ENCODE data around the gene TMEM132D. TPM values are rescaled to one million over a fixed set of nuclear protein-coding genes. Genes with fewer than 3 reads are reported as not detected.

The TMEM132D gene
- total RNA-seq, 2 experiments from 2014 or later = not detected

DNA sequence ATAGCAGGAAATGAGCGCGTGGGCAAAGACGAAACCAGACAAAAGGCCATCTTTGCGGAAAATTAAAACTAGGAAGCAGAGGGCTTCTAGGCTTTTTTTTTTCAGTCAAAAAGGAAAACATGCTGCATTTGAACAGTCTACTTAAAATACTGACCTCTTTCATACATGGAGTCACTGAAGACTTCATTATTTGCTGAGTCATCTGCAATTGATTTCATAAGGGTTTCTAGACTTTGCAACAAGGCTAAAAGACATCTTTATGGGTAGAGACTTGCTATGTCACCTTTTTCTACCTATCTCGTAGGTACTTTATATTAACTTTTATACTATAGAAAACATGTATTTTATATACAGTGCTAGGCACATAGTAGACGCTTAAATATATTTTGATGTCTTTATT lies 238.4 kb downstream of the TMEM132D start:
- no peaks in the 10 kb centered on the region for H3K9me3 ChIP-seq (ENCODE audit: low read length)
- CTCF ChIA-PET (ENCODE audit: unreplicated experiment) = no interaction called here
- POLR2A ChIA-PET = interaction anchor here (0.6 kb wide), 1 partner anchor 1045 kb away, joined by 6 read pairs; no protein-coding TSS in a partner anchor
- H4K20me1 ChIP-seq (ENCODE audit: insufficient read depth, low read length) = no peaks in the 10 kb centered on the region
- TF ChIP-seq, protein P1, sequence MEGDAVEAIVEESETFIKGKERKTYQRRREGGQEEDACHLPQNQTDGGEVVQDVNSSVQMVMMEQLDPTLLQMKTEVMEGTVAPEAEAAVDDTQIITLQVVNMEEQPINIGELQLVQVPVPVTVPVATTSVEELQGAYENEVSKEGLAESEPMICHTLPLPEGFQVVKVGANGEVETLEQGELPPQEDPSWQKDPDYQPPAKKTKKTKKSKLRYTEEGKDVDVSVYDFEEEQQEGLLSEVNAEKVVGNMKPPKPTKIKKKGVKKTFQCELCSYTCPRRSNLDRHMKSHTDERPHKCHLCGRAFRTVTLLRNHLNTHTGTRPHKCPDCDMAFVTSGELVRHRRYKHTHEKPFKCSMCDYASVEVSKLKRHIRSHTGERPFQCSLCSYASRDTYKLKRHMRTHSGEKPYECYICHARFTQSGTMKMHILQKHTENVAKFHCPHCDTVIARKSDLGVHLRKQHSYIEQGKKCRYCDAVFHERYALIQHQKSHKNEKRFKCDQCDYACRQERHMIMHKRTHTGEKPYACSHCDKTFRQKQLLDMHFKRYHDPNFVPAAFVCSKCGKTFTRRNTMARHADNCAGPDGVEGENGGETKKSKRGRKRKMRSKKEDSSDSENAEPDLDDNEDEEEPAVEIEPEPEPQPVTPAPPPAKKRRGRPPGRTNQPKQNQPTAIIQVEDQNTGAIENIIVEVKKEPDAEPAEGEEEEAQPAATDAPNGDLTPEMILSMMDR (conservative IDR thresholded peaks at IDR 0.05; ENCODE audit: low read length) = no peak
- no peak for TF ChIP-seq EZH2phosphoT487 (IDR thresholded peaks at IDR 0.05; ENCODE audit: borderline replicate concordance, low read depth, low read length)
- no peaks in the 10 kb centered on the region for H3K36me3 ChIP-seq (ENCODE audit: insufficient read depth, low read length)
- no peak overlapping the region for H2AFZ ChIP-seq (ENCODE audit: low read length)
- no peaks in the 10 kb centered on the region for H3K79me2 ChIP-seq (ENCODE audit: insufficient read depth, low read depth, low read length)
- no peak for DNase-seq (ENCODE audit: low spot score)
- no peak overlapping the region for H3K27ac ChIP-seq (ENCODE audit: low read depth, low read length, poor library complexity, severe bottlenecking)
- H3K4me3 ChIP-seq (ENCODE audit: low read depth, low read length, poor library complexity, severe bottlenecking) = no peak overlapping the region
- BruUV-seq (replicated peaks) = no TSS peak
- H3K4me2 ChIP-seq (ENCODE audit: low read length) = no peak overlapping the region
- H3K4me1 ChIP-seq (ENCODE audit: insufficient read depth, low read length, poor library complexity, severe bottlenecking) = no peaks in the 10 kb centered on the region
- intact Hi-C loops (cut with micrococcal nuclease; ENCODE audit: unreplicated experiment) = no loop called here
- H3K9me2 ChIP-seq (ENCODE audit: insufficient read depth, low read length) = no peaks in the 10 kb centered on the region

DNA sequence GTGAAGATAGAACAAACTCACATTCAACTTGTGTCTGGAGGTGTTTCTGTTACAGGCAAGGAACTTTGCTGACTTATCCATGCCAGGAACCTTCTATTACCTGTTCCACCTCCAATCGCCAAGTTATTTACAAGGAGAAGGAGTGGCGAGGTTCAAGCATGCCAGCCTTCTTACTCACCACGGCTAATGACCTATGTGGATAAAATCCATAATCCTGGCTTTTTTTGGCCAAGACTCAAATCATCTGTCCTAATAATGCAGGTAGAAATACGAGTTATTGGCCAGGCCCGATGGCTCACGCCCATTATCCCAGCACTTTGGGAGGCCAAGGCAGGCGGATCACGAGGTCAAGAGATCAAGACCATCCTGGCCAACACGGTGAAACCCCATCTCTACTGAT lies 241.6 kb downstream of the TMEM132D start:
- Histone ChIP-seq H3K79me2 (ENCODE audit: insufficient read depth, low read depth, low read length) (no peaks in the 10 kb centered on the region), H3K9me2 (ENCODE audit: insufficient read depth, low read length) (no peaks in the 10 kb centered on the region), H3K4me1 (ENCODE audit: insufficient read depth, low read length, poor library complexity, severe bottlenecking) (no peaks in the 10 kb centered on the region), H3K36me3 (ENCODE audit: insufficient read depth, low read length) (no peaks in the 10 kb centered on the region), H3K4me3 (ENCODE audit: low read depth, low read length, poor library complexity, severe bottlenecking) (no peak overlapping the region), H2AFZ (ENCODE audit: low read length) (no peak overlapping the region), H4K20me1 (ENCODE audit: insufficient read depth, low read length) (no peaks in the 10 kb centered on the region), H3K9me3 (ENCODE audit: low read length) (no peaks in the 10 kb centered on the region), H3K27ac (ENCODE audit: low read depth, low read length, poor library complexity, severe bottlenecking) (no peak overlapping the region), H3K4me2 (ENCODE audit: low read length) (no peak overlapping the region)
- intact Hi-C loops (cut with micrococcal nuclease; ENCODE audit: unreplicated experiment) = no loop called here
- POLR2A ChIA-PET = interaction anchor here (0.6 kb wide), 1 partner anchor 467 kb away, joined by 3 read pairs; no protein-coding TSS in a partner anchor
- no TSS peak for BruUV-seq (replicated peaks)
- DNase-seq (ENCODE audit: low spot score) = no peak
- TF ChIP-seq, protein P1 (conservative IDR thresholded peaks at IDR 0.05; ENCODE audit: low read length) = no peak
- TF ChIP-seq EZH2phosphoT487 (IDR thresholded peaks at IDR 0.05; ENCODE audit: borderline replicate concordance, low read depth, low read length) = no peak
- CTCF ChIA-PET (ENCODE audit: unreplicated experiment) = no interaction called here

DNA sequence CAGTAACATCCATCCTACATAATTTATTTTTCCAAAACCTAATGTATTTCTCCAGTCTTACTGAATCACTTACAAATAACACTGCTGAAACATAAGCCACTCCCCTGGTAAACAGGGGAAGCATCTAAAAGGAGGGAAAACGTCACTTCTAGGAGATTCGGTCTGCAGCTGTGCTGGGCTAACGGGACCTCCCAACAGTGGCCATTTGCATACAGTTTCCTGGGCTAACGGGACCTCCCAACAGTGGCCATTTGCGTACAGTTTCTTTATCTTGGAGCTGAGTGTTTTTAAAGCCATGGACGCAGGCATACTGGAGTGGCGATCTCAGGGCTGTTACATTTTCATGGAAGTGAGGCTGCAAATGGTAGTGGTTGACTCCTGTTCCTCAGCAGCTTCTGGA lies 242.9 kb downstream of the TMEM132D start:
- POLR2A ChIA-PET = interaction anchor here (0.6 kb wide), 1 partner anchor 278 kb away, joined by 3 read pairs; no protein-coding TSS in a partner anchor
- H4K20me1 ChIP-seq (ENCODE audit: insufficient read depth, low read length) = no peaks in the 10 kb centered on the region
- no peak overlapping the region for H2AFZ ChIP-seq (ENCODE audit: low read length)
- intact Hi-C loops (cut with micrococcal nuclease; ENCODE audit: unreplicated experiment) = no loop called here
- no peaks in the 10 kb centered on the region for H3K4me1 ChIP-seq (ENCODE audit: insufficient read depth, low read length, poor library complexity, severe bottlenecking)
- H3K4me2 ChIP-seq (ENCODE audit: low read length) = no peak overlapping the region
- no TSS peak for BruUV-seq (replicated peaks)
- CTCF ChIA-PET (ENCODE audit: unreplicated experiment) = no interaction called here
- no peaks in the 10 kb centered on the region for H3K79me2 ChIP-seq (ENCODE audit: insufficient read depth, low read depth, low read length)
- no peaks in the 10 kb centered on the region for H3K9me3 ChIP-seq (ENCODE audit: low read length)
- H3K27ac ChIP-seq (ENCODE audit: low read depth, low read length, poor library complexity, severe bottlenecking) = no peak overlapping the region
- H3K9me2 ChIP-seq (ENCODE audit: insufficient read depth, low read length) = no peaks in the 10 kb centered on the region
- no peak for DNase-seq (ENCODE audit: low spot score)
- no peaks in the 10 kb centered on the region for H3K36me3 ChIP-seq (ENCODE audit: insufficient read depth, low read length)
- H3K4me3 ChIP-seq (ENCODE audit: low read depth, low read length, poor library complexity, severe bottlenecking) = no peak overlapping the region
- TF ChIP-seq, protein P1 (conservative IDR thresholded peaks at IDR 0.05; ENCODE audit: low read length) = no peak
- no peak for TF ChIP-seq EZH2phosphoT487 (IDR thresholded peaks at IDR 0.05; ENCODE audit: borderline replicate concordance, low read depth, low read length)

All from OCI-LY7 (cell line).